ENCODE measurements around the gene ATRX. TPM values are rescaled to one million over a fixed set of nuclear protein-coding genes. Genes with fewer than 3 reads are reported as not detected.

Gene ATRX
- total RNA-seq, 4 donors from 2014 or later: 28.7 to 96.5 (median 36.9) TPM

- no peaks in the 10 kb centered on the region for H3K36me3 ChIP-seq
- H3K27me3 ChIP-seq: no peaks in the 10 kb centered on the region
- no peak overlapping the region for H3K27ac ChIP-seq
- H3K9me3 ChIP-seq: no peaks in the 10 kb centered on the region
- no peaks in the 10 kb centered on the region for H3K4me1 ChIP-seq
- TF ChIP-seq POLR2A (IDR thresholded peaks at IDR 0.05): no peak
- no peak for TF ChIP-seq CTCF (IDR thresholded peaks at IDR 0.05)
- intact Hi-C loops (cut with DNase I): no loop called here
- WGBS, 2 donors: 69 to 70% methylated on average over 8 to 14 of the region's 20 CpGs
- DNase-seq: no peak
- H3K4me3 ChIP-seq: no peak overlapping the region
Measured at GRCh38 chrX:77493677-77494553, 292.1 kb downstream of the ATRX start.

DNA sequence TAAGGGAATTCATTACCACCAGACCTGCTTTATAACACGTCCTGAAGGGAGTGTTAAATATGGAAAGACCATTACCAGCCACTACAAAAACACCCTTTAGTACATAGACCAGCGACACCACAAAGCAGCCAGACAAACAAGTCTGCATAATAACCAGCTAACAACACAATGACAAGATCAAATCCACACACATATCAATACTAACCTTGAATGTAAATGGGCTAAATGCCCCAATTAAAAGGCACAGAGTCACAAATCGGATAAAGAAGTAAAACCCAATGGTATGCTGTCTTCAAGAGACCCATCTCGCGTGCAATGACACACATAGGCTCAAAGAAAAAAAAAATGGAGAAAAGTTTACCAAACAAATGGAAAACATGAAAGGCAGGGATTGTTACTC lies 302.0 kb downstream of the ATRX start:
- Histone ChIP-seq H3K27ac (no peak overlapping the region), H3K9me3 (no peaks in the 10 kb centered on the region), H3K27me3 (no peaks in the 10 kb centered on the region), H3K4me1 (no peaks in the 10 kb centered on the region), H3K36me3 (no peaks in the 10 kb centered on the region), H3K4me3 (no peak overlapping the region)
- DNase-seq: no peak
- intact Hi-C loops (cut with DNase I): no loop called here
- TF ChIP-seq CTCF (IDR thresholded peaks at IDR 0.05) (no peak), POLR2A (IDR thresholded peaks at IDR 0.05) (no peak)
- 77 to 83% methylated on average over 5 of the region's 5 CpGs for WGBS, 2 donors

GRCh38 chrX:77455437-77455836 lies 330.6 kb downstream of the ATRX start:
- 69% methylated on average over 2 of the region's 2 CpGs; no CpG with 5 or more reads in 1 of the 2 donors for WGBS, 2 donors
- intact Hi-C loops (cut with DNase I): no loop called here
- DNase-seq: no peak
- H3K9me3 ChIP-seq: no peaks in the 10 kb centered on the region
- no peaks in the 10 kb centered on the region for H3K36me3 ChIP-seq
- no peak for TF ChIP-seq CTCF (IDR thresholded peaks at IDR 0.05)
- TF ChIP-seq POLR2A (IDR thresholded peaks at IDR 0.05): no peak
- no peaks in the 10 kb centered on the region for H3K27me3 ChIP-seq
- no peak overlapping the region for H3K27ac ChIP-seq
- no peak overlapping the region for H3K4me3 ChIP-seq
- no peaks in the 10 kb centered on the region for H3K4me1 ChIP-seq

Small RNA genes lying within 50 kb of the gene (small RNA-seq; reads per million reads assigned to genes)
- gene FABP5P15: 0 reads per million in 4 donors

Other genes with a start within 250 kb of the ATRX start
- gene MAGT1, start 109.2 kb upstream of the ATRX start, total RNA-seq: 10 to 100 TPM; 31.0 to 51.2 (median 38.4) TPM
- gene COX7B, start 113.3 kb upstream of the ATRX start, total RNA-seq: 100 to 1,000 TPM; 557 to 908 (median 740) TPM
- gene ATP7A, start 124.5 kb upstream of the ATRX start, total RNA-seq: 10 to 100 TPM in 3 of 4 donors, 1 to 10 TPM in 1; 9.4 to 14.7 (median 11.1) TPM
- gene PGAM4, start 183.4 kb upstream of the ATRX start, total RNA-seq: not detected

All from esophagus squamous epithelium (tissue), 5 donors.